HCT116 (cell line): ENCODE results near the gene MSI2.

ENCODE experiments used
- ATF3 ChIP-seq: IDR thresholded peaks from 2 replicates; pipeline ENCODE4 v1.6.1; 2012
- CEBPB ChIP-seq: IDR thresholded peaks from 2 replicates; pipeline ENCODE4 v1.6.1; 2012; ENCODE audit warnings: low read depth
- CTCF ChIP-seq, 3 experiments: fragments of 200-600 bp in 1 of 3; sonication (generic) in 1 of 3; IDR thresholded peaks in 2 of 3; conservative IDR thresholded peaks in 1 of 3; 2 replicates each; pipeline ENCODE4 v1.5.1; 2012 to 2017; ENCODE audit warnings: low read depth in 2 of 3, low read length in 2 of 3, antibody characterized with exemption in 1 of 3, borderline replicate concordance in 1 of 3, control low read depth in 1 of 3, mild to moderate bottlenecking in 1 of 3, mixed read lengths in 1 of 3, mixed run types in 1 of 3, moderate library complexity in 1 of 3; ENCODE audit not compliant: insufficient read depth in 1 of 3
- FOSL1 ChIP-seq: IDR thresholded peaks from 2 replicates; pipeline ENCODE4 v1.6.1; 2012; ENCODE audit warnings: low read depth
- JUND ChIP-seq: IDR thresholded peaks from 2 replicates; pipeline ENCODE4 v1.6.1; 2012
- MAX ChIP-seq: IDR thresholded peaks from 2 replicates; pipeline ENCODE4 v1.6.1; 2012
- POLR2A ChIP-seq: IDR thresholded peaks from 2 replicates; pipeline ENCODE4 v1.7.0; 2011; ENCODE audit warnings: borderline replicate concordance; ENCODE audit not compliant: insufficient read depth, insufficient read length; ENCODE audit errors: extremely low read depth
- POLR2AphosphoS5 ChIP-seq: IDR thresholded peaks from 2 replicates; pipeline ENCODE4 v1.6.1; 2011; ENCODE audit warnings: mild to moderate bottlenecking, low read depth, low read length, moderate library complexity
- RAD21 ChIP-seq: IDR thresholded peaks from 2 replicates; pipeline ENCODE4 v1.6.1; 2012; ENCODE audit warnings: low read depth, mild to moderate bottlenecking
- REST ChIP-seq: IDR thresholded peaks from 2 replicates; pipeline ENCODE4 v1.6.1; 2012; ENCODE audit warnings: low read depth
- SIN3A ChIP-seq: IDR thresholded peaks from 2 replicates; pipeline ENCODE4 v1.6.1; 2012; ENCODE audit warnings: low read depth
- YY1 ChIP-seq: IDR thresholded peaks from 2 replicates; pipeline ENCODE4 v1.6.1; 2011; ENCODE audit warnings: low read length, low read depth, moderate library complexity, mild to moderate bottlenecking; ENCODE audit not compliant: insufficient replicate concordance; ENCODE audit errors: extremely low read depth

- TF ChIP-seq SIN3A (no peak), REST (no peak), ATF3 (no peak), CTCF (IDR thresholded peaks at IDR 0.05 in 2 of 3, conservative IDR thresholded peaks at IDR 0.05 in 1 of 3; ENCODE audit: borderline replicate concordance in 1 of 3, insufficient read depth in 1 of 3, low read depth in 2 of 3, low read length in 2 of 3) (no peak), POLR2A (no peak), FOSL1 (no peak), RAD21 (no peak), YY1 (no peak), MAX (no peak), POLR2AphosphoS5 (no peak), JUND (no peak), CEBPB (no peak)
These were observed 274.8 kb downstream of the MSI2 start for GRCh38 chr17:57531078-57531477.
